ENCODE data around the gene CKLF. TPM values are rescaled to one million over a fixed set of nuclear protein-coding genes. Genes with fewer than 3 reads are reported as not detected.

CKLF gene
- total RNA-seq, 2 donors from 2014 or later = 22.5 to 40.7 TPM

DNA sequence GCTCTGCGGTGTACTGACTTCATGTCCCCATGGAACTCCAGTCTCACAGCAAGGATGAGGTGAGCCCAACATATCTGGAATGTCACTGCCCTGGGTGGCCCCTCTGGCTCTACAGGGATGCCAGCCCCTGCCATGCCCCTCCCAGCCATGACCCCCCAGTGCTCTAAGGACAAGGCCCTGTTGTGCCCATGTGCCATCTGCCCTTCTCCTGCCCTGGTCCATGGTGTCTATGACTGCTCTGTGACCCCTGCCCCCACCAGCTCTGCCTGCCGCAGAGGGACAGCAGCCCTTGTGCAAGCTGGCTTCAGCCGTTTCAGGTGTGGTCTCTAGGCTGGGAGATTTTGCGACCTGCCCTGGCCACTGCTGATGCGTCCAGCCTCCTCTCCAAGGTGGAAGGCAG, 42.8 kb upstream of the CKLF start:
- Mint-ChIP-seq H3K9me3 (peaks cover 5% of the 10 kb centered on the region), H3K4me1 (peaks cover 4% of the 10 kb centered on the region), H3K36me3 (ENCODE audit: low read depth) (peaks cover 8% of the 10 kb centered on the region), H3K4me3 (no peak overlapping the region), H3K27ac (peak overlapping the region; percentile 35), H3K27me3 (ENCODE audit: insufficient read depth) (no peaks in the 10 kb centered on the region)
- 94% methylated on average over 2 to 5 of the region's 5 CpGs for WGBS, 2 experiments (ENCODE audit: insufficient coverage in 1 of 2, insufficient read length in 1 of 2)
- no peaks in the 10 kb centered on the region for H3K9me3 ChIP-seq (ENCODE audit: control insufficient read depth, low read length)
- no peak overlapping the region for H3K4me3 ChIP-seq (ENCODE audit: low read length)
- H3K9ac ChIP-seq (ENCODE audit: extremely low read depth, low read length, poor library complexity, severe bottlenecking) = no peak overlapping the region
- H3K27me3 ChIP-seq (ENCODE audit: control insufficient read depth, insufficient read depth, low read length, poor library complexity, severe bottlenecking) = no peaks in the 10 kb centered on the region
- TF ChIP-seq, protein P1, sequence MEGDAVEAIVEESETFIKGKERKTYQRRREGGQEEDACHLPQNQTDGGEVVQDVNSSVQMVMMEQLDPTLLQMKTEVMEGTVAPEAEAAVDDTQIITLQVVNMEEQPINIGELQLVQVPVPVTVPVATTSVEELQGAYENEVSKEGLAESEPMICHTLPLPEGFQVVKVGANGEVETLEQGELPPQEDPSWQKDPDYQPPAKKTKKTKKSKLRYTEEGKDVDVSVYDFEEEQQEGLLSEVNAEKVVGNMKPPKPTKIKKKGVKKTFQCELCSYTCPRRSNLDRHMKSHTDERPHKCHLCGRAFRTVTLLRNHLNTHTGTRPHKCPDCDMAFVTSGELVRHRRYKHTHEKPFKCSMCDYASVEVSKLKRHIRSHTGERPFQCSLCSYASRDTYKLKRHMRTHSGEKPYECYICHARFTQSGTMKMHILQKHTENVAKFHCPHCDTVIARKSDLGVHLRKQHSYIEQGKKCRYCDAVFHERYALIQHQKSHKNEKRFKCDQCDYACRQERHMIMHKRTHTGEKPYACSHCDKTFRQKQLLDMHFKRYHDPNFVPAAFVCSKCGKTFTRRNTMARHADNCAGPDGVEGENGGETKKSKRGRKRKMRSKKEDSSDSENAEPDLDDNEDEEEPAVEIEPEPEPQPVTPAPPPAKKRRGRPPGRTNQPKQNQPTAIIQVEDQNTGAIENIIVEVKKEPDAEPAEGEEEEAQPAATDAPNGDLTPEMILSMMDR (conservative IDR thresholded peaks at IDR 0.05) = no peak
- H3K27ac ChIP-seq (ENCODE audit: low read depth, low read length) = no peak overlapping the region
- DNase-seq = no peak
- no peaks in the 10 kb centered on the region for H3K4me1 ChIP-seq (ENCODE audit: control insufficient read depth, insufficient read depth, low read length)
- H3K36me3 ChIP-seq (ENCODE audit: control insufficient read depth, insufficient read depth, low read length) = no peaks in the 10 kb centered on the region

DNA sequence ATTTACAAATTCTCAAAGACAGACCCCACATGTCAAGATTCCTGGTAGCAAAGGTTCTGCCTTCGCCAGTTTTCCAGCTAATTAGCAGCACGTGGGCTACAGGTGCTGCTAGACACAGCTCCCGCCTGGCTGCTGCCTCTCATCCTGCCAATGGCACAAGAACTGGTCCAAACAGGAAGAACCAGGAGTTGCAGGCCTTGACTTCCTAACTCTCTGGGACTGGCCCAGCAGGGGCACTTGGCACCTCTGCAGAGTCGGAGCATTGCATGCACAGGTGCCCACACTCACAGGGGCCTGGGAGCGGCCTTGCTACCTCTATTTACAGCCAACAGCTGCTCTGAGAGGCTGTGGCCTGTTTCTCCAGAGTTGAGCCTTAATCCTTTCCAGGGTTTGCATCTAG, 42.1 kb upstream of the CKLF start:
- Histone ChIP-seq H3K4me1 (ENCODE audit: control insufficient read depth, insufficient read depth, low read length) (no peaks in the 10 kb centered on the region), H3K27me3 (ENCODE audit: control insufficient read depth, insufficient read depth, low read length, poor library complexity, severe bottlenecking) (no peaks in the 10 kb centered on the region), H3K9ac (ENCODE audit: extremely low read depth, low read length, poor library complexity, severe bottlenecking) (no peak overlapping the region), H3K9me3 (ENCODE audit: control insufficient read depth, low read length) (no peaks in the 10 kb centered on the region), H3K4me3 (ENCODE audit: low read length) (no peak overlapping the region), H3K36me3 (ENCODE audit: control insufficient read depth, insufficient read depth, low read length) (no peaks in the 10 kb centered on the region), H3K27ac (ENCODE audit: low read depth, low read length) (no peak overlapping the region)
- Mint-ChIP-seq H3K36me3 (ENCODE audit: low read depth) (peaks cover 14% of the 10 kb centered on the region), H3K27me3 (ENCODE audit: insufficient read depth) (no peaks in the 10 kb centered on the region), H3K27ac (no peak overlapping the region), H3K4me1 (peaks cover 7% of the 10 kb centered on the region), H3K4me3 (no peak overlapping the region), H3K9me3 (peaks cover 8% of the 10 kb centered on the region)
- DNase-seq = no peak
- 91 to 94% methylated on average over 5 of the region's 5 CpGs for WGBS, 2 experiments (ENCODE audit: insufficient coverage in 1 of 2, insufficient read length in 1 of 2)
- TF ChIP-seq, protein P1 (conservative IDR thresholded peaks at IDR 0.05) = no peak

DNA sequence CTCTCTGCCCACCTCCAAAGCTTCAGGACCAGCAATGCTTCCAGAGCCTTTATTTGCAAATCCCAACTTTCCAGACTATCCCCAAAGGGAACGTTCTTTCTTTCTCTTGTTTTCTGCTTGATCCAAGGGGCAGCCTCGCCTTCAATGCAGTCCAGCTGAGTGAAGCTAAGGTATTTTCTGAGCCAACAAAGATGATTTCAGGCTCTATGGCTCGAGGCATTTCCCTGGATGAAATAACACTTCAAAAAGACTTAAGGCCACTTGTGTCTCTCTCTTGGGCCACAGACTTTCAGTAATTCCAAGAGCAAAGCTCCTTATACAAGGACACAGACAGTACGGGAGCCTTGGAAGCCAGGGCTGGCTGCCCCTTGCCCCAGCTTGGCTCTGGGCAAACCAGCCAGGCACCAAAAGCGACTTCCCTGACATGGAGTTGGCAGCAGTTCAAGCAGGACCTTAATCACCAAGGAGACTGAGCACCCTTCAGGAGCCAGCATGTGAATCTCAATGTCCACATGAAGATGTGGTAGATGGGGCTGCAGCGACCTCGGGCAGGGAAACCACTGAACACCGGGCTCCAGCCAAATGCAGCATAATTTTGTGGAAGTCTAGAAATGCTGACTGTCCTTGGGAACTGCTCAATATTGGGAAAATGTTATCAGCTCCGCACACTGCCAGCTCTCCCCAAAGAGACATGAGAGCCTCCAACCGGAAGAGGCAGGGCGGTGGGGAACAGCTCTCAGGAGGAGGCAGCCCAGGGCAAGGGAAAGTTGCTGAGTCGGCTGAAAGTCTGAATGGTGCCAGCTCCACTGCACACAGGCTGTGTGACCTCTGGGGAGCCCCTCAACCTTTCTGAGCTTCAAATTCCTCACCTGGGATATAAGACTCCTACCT, 41.4 kb upstream of the CKLF start:
- H3K27ac Mint-ChIP-seq = peak overlapping the region; percentile 67
- peaks cover 16% of the 10 kb centered on the region for H3K36me3 Mint-ChIP-seq (ENCODE audit: low read depth)
- no peak for DNase-seq
- 91% methylated on average over 11 to 12 of the region's 12 CpGs for WGBS, 2 experiments (ENCODE audit: insufficient coverage in 1 of 2, insufficient read length in 1 of 2)
- H3K4me3 ChIP-seq (ENCODE audit: low read length) = no peak overlapping the region
- H3K4me3 Mint-ChIP-seq = no peak overlapping the region
- no peaks in the 10 kb centered on the region for H3K4me1 ChIP-seq (ENCODE audit: control insufficient read depth, insufficient read depth, low read length)
- peaks cover 9% of the 10 kb centered on the region for H3K4me1 Mint-ChIP-seq
- H3K27me3 ChIP-seq (ENCODE audit: control insufficient read depth, insufficient read depth, low read length, poor library complexity, severe bottlenecking) = no peaks in the 10 kb centered on the region
- H3K9ac ChIP-seq (ENCODE audit: extremely low read depth, low read length, poor library complexity, severe bottlenecking) = no peak overlapping the region
- H3K36me3 ChIP-seq (ENCODE audit: control insufficient read depth, insufficient read depth, low read length) = no peaks in the 10 kb centered on the region
- TF ChIP-seq, protein P1 (conservative IDR thresholded peaks at IDR 0.05) = no peak
- no peaks in the 10 kb centered on the region for H3K27me3 Mint-ChIP-seq (ENCODE audit: insufficient read depth)
- no peaks in the 10 kb centered on the region for H3K9me3 ChIP-seq (ENCODE audit: control insufficient read depth, low read length)
- H3K27ac ChIP-seq (ENCODE audit: low read depth, low read length) = no peak overlapping the region
- H3K9me3 Mint-ChIP-seq = peaks cover 8% of the 10 kb centered on the region

All from endodermal cell (in vitro differentiated cells).